HG03097 (cell line): ENCODE measurements around the gene MUC22.
"Not testable (repeated sequence)": the region's sequence is repeated elsewhere in the genome, so short reads cannot be mapped to it uniquely, and the experiment has no call there.

Source experiments
- ATAC-seq: cut with Tn5 transposase; IDR thresholded peaks from one replicate; pipeline ENCODE4 v1.9.1; 2021; ENCODE audit not compliant: unreplicated experiment, low FRiP score

MUC22 gene

GRCh38 chr6:31010393-31011060, at the start of gene MUC22:
TSS of gene MUC22 (plus strand) at chr6:31010474. CDS start at chr6:31010707, 233 bp downstream.
- ATAC-seq = no peak

- no peak for ATAC-seq
Observed at GRCh38 chr6:30960907-30961673, 49.2 kb upstream of the MUC22 start.

DNA sequence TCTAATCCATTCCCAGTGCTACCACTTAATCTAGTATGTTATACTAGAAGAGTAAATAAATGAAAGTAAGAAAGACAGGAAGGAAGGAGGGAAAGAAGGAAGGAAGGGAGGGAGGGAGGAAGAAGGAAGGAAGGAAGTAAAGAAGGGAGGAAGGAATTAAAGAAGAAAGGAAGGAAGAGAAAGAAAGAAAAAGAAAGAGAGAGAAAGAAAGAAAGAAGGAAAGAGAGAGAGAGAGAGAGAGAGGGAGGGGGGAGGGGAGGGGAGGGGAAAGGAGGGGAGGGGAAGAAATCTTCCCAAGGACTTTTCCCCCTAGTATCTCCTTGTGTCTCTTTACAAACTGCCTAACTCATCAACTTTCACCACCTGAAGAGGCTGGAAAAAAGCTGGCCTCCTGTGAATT, 47.6 kb upstream of the MUC22 start:
- ATAC-seq = no peak

GRCh38 chr6:30963641-30964040, 46.6 kb upstream of the MUC22 start:
- no peak for ATAC-seq

- ATAC-seq = no peak
Observed at GRCh38 chr6:30964075-30964474, 46.2 kb upstream of the MUC22 start.

DNA sequence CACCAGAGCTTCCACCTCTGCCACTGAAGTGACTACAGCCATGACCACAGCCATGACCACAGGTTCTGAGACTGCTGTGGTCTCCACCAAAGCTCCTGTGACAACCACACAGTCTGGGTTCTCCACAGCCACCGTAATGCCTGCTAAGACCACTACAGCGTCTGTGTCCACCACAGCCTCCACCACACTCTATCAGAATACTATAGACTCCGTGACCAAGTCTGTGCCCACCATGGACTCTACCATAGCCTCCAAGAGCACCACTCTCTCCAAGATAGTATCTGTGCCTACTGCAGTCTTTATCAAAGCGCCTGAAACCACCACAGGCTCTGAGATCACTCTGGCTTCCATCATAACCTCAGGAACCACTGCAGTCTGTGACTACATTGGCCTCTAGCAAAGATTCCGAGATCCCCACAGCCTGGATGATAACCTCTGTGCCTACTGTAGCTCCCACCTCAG, 45.1 kb upstream of the MUC22 start:
- ATAC-seq = no peak

GRCh38 chr6:30966154-30966553, 44.1 kb upstream of the MUC22 start:
- no peak for ATAC-seq

DNA sequence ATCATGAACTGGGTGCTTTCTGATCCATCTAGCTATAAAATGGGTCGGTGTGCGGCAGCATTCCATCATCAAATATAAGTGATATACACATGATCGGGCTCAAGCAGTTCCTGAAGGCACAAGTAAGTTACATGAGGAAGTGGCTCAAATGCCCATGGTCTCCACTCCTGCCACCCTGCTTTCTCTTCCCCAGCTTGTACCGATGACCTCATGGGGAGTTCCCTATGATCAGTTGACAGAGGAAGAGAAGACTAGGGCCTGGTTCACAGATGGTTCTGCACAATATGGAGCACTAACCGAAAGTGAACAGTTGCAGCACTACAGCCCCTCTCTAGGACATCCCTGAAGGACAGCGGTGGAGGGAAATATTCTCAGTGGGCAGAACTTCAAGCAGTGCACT, 41.1 kb upstream of the MUC22 start:
- not testable (repeated sequence) for ATAC-seq

- ATAC-seq = no peak
Observed at GRCh38 chr6:30970946-30971345, 39.3 kb upstream of the MUC22 start.

- no peak for ATAC-seq
Observed at GRCh38 chr6:30972816-30973215, 37.5 kb upstream of the MUC22 start.

GRCh38 chr6:30974490-30975252, 35.6 kb upstream of the MUC22 start:
- no peak for ATAC-seq

GRCh38 chr6:30979141-30979540, 31.1 kb upstream of the MUC22 start:
- no peak for ATAC-seq

- no peak for ATAC-seq
Observed at GRCh38 chr6:30979690-30980089, 30.6 kb upstream of the MUC22 start.

GRCh38 chr6:30981942-30982772, 28.1 kb upstream of the MUC22 start:
- no peak for ATAC-seq

DNA sequence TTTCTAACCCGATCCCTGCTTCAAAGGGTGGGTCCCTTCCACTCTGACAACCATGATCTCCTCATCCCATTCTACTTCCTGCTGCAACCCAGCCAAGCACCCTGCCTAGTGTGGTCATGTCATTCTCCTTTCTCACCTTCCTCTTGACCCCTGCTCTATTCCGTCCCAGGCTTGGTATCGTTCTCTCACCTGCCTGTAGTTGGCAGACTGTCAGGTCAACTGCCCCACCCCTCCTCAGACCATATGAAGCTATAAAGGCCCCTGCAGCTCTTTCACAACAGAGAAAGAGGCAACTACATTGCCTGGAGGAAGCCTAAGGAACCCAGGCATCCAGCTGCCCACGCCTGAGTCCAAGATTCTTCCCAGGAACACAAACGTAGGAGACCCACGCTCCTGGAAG, 26.8 kb upstream of the MUC22 start, which contains the start of gene MUC21:
TSS of gene MUC21 (plus strand) at position 280 of the 400 bp plus-strand sequence. CDS start 241 bp downstream, outside the sequence.
- no peak for ATAC-seq

- ATAC-seq = no peak
Observed at GRCh38 chr6:30985490-30985889, 24.8 kb upstream of the MUC22 start.

GRCh38 chr6:30987304-30987703, 23.0 kb upstream of the MUC22 start:
- no peak for ATAC-seq

GRCh38 chr6:30988209-30988825, 22.0 kb upstream of the MUC22 start:
- no peak for ATAC-seq

- no peak for ATAC-seq
Observed at GRCh38 chr6:30990422-30991086, 19.7 kb upstream of the MUC22 start.
